NB4 (cell line): Measurements from ENCODE around the gene ZSWIM3.

Experiments used
- POLR2A ChIP-seq: IDR thresholded peaks from 2 replicates; pipeline ENCODE4 v1.6.1; 2011; ENCODE audit warnings: mild to moderate bottlenecking; ENCODE audit not compliant: insufficient read length; ENCODE audit errors: extremely low read depth
- TF ChIP-seq, protein P1 (sequence below): IDR thresholded peaks from one replicate; pipeline ENCODE4 v1.5.1; 2012; ENCODE audit warnings: low read depth, low read length

DNA sequence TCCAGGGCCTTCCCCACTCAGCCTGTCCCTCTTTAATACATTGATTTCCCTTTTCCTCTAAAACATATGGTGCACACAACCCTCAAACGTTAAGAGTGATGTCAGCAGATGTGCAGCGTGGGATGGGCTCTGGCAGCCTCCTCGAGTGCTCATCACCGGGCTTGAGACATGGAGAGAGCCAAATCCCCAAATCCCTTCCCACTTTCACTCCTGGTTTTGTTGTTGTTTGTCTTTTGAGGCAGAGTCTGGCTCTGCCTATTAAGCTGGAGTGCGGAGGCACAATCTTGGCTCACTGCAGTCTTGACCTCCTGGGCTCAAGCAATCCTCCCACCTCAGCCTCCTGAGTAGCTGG is 60.4 kb downstream of the ZSWIM3 start:
- TF ChIP-seq, protein P1, sequence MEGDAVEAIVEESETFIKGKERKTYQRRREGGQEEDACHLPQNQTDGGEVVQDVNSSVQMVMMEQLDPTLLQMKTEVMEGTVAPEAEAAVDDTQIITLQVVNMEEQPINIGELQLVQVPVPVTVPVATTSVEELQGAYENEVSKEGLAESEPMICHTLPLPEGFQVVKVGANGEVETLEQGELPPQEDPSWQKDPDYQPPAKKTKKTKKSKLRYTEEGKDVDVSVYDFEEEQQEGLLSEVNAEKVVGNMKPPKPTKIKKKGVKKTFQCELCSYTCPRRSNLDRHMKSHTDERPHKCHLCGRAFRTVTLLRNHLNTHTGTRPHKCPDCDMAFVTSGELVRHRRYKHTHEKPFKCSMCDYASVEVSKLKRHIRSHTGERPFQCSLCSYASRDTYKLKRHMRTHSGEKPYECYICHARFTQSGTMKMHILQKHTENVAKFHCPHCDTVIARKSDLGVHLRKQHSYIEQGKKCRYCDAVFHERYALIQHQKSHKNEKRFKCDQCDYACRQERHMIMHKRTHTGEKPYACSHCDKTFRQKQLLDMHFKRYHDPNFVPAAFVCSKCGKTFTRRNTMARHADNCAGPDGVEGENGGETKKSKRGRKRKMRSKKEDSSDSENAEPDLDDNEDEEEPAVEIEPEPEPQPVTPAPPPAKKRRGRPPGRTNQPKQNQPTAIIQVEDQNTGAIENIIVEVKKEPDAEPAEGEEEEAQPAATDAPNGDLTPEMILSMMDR = no peak
- TF ChIP-seq POLR2A = no peak
